Activated CD8-positive, alpha-beta T cell treated with anti-CD3 and anti-CD28 coated beads for 36 hours (primary cell): Measurements from ENCODE around the gene NMBR. TPM values are rescaled to one million over a fixed set of nuclear protein-coding genes. Genes with fewer than 3 reads are reported as not detected.
"Not testable (repeated sequence)": the region's sequence is repeated elsewhere in the genome, so short reads cannot be mapped to it uniquely, and the experiment has no call there.

ENCODE experiments used
- ATAC-seq: fragments of 200-7000 bp; cut with Tn5 transposase; one replicate; pipeline ENCODE4 v1.10.0; 2021; ENCODE audit warnings: mild to moderate bottlenecking, moderate library complexity
- CTCF ChIA-PET: fragments of 350-600 bp; sonication (Branson Sonifier 250); formaldehyde crosslinking; loops from one replicate; lab custom pipeline; 2021; ENCODE audit warnings: antibody characterized with exemption; lab: Charles Lee
- POLR2A ChIA-PET: fragments of 350-600 bp; sonication (Branson Sonifier 250); formaldehyde crosslinking; loops from one replicate; lab custom pipeline; 2021; ENCODE audit warnings: antibody characterized with exemption; lab: Charles Lee
- DNase-seq: peaks from one replicate; pipeline ENCODE4 v3.0.0-alpha.2; 2020
- H3K27ac Mint-ChIP-seq: one replicate; pipeline ENCODE4 v1.8.0; 2021; ENCODE audit warnings: mild to moderate bottlenecking, mixed read lengths
- H3K27me3 Mint-ChIP-seq: one replicate; pipeline ENCODE4 v1.8.0; 2021; ENCODE audit warnings: mixed read lengths
- H3K36me3 Mint-ChIP-seq: one replicate; pipeline ENCODE4 v1.8.0; 2021; ENCODE audit warnings: low read depth, mixed read lengths
- H3K4me1 Mint-ChIP-seq: one replicate; pipeline ENCODE4 v1.8.0; 2021; ENCODE audit warnings: low read depth, mixed read lengths
- H3K4me3 Mint-ChIP-seq: one replicate; pipeline ENCODE4 v1.8.0; 2021; ENCODE audit warnings: mild to moderate bottlenecking, moderate library complexity, mixed read lengths
- H3K9me3 Mint-ChIP-seq: one replicate; pipeline ENCODE4 v1.8.0; 2021; ENCODE audit warnings: mixed read lengths
- CTCF ChIP-seq: fragments of 200-600 bp; IDR thresholded peaks from one replicate; pipeline ENCODE4 v1.8.0; 2022; ENCODE audit warnings: antibody characterized with exemption, mild to moderate bottlenecking
- intact Hi-C: fragments of 100-400 bp; cut with micrococcal nuclease; formaldehyde crosslinking; loops from one replicate; pipeline ENCODE4 v1.10.0; 2022
- total RNA-seq, 2 experiments: library from RNA; stranded (reverse); gene quantifications; one replicate each; pipeline ENCODE4 v1.2.3, GENCODE V29; 2021

NMBR gene
- total RNA-seq, 2 experiments from 2014 or later = not detected

GRCh38 chr6:142074516-142074915 is 72.4 kb downstream of the NMBR start:
- Mint-ChIP-seq H3K4me1 (peaks cover 5% of the 10 kb centered on the region), H3K4me3 (no peak overlapping the region), H3K27me3 (peaks cover 18% of the 10 kb centered on the region), H3K9me3 (peaks cover 9% of the 10 kb centered on the region), H3K27ac (no peak overlapping the region), H3K36me3 (no peaks in the 10 kb centered on the region)
- intact Hi-C loops = no loop called here
- DNase-seq (no peak), ATAC-seq (no peak)
- ChIA-PET POLR2A (no interaction called here), CTCF (interaction anchor here (1.7 kb wide), 1 partner anchor 85 kb away, joined by 5 read pairs; no protein-coding TSS in a partner anchor)
- TF ChIP-seq CTCF = no peak

- peaks cover 9% of the 10 kb centered on the region for H3K9me3 Mint-ChIP-seq
- ATAC-seq (no peak), DNase-seq (no peak)
- CTCF ChIA-PET = interaction anchor here (1.3 kb wide), 1 partner anchor 82 kb away, joined by 4 read pairs; no protein-coding TSS in a partner anchor
- H3K27me3 Mint-ChIP-seq = peaks cover 18% of the 10 kb centered on the region
- peaks cover 5% of the 10 kb centered on the region for H3K4me1 Mint-ChIP-seq
- TF ChIP-seq CTCF = no peak
- H3K4me3 Mint-ChIP-seq = no peak overlapping the region
- intact Hi-C loops = no loop called here
- H3K27ac Mint-ChIP-seq = no peak overlapping the region
- POLR2A ChIA-PET = no interaction called here
- no peaks in the 10 kb centered on the region for H3K36me3 Mint-ChIP-seq
These were observed 74.9 kb downstream of the NMBR start for GRCh38 chr6:142071981-142072380.

GRCh38 chr6:142068416-142068815 is 78.5 kb downstream of the NMBR start:
- no peaks in the 10 kb centered on the region for H3K4me1 Mint-ChIP-seq
- peaks cover 8% of the 10 kb centered on the region for H3K9me3 Mint-ChIP-seq
- intact Hi-C loops = no loop called here
- H3K27me3 Mint-ChIP-seq = peaks cover 20% of the 10 kb centered on the region
- no peak for TF ChIP-seq CTCF
- no peaks in the 10 kb centered on the region for H3K36me3 Mint-ChIP-seq
- no peak overlapping the region for H3K4me3 Mint-ChIP-seq
- DNase-seq (no peak), ATAC-seq (no peak)
- POLR2A ChIA-PET = no interaction called here
- H3K27ac Mint-ChIP-seq = no peak overlapping the region
- CTCF ChIA-PET = no interaction called here

- H3K27ac Mint-ChIP-seq, POLR2A ChIA-PET, H3K27me3 Mint-ChIP-seq, DNase-seq, H3K4me3 Mint-ChIP-seq, intact Hi-C loops, ATAC-seq, H3K36me3 Mint-ChIP-seq, H3K4me1 Mint-ChIP-seq, CTCF ChIA-PET, H3K9me3 Mint-ChIP-seq: not testable (repeated sequence)
These were observed 84.1 kb downstream of the NMBR start for GRCh38 chr6:142062861-142063260.

- Mint-ChIP-seq H3K4me3 (no peak overlapping the region), H3K27ac (no peak overlapping the region), H3K36me3 (no peaks in the 10 kb centered on the region), H3K4me1 (no peaks in the 10 kb centered on the region), H3K9me3 (no peaks in the 10 kb centered on the region), H3K27me3 (peaks cover under 1% of the 10 kb centered on the region)
- intact Hi-C loops = no loop called here
- ATAC-seq (no peak), DNase-seq (no peak)
- ChIA-PET POLR2A (interaction anchor here (1.6 kb wide), 1 partner anchor 25 kb away, joined by 4 read pairs; no protein-coding TSS in a partner anchor), CTCF (no interaction called here)
- TF ChIP-seq CTCF = no peak
These were observed 88.2 kb downstream of the NMBR start for GRCh38 chr6:142058551-142059290.
